K562 (cell line): ENCODE results near the gene ACTR8. TPM values are rescaled to one million over a fixed set of nuclear protein-coding genes. Genes with fewer than 3 reads are reported as not detected.

ENCODE experiments used
- ARNT ChIP-seq, 2 experiments: fragments of 450-650 bp; IDR thresholded peaks; 2 replicates each; pipeline ENCODE4 v1.6.1; 2016; ENCODE audit warnings: mild to moderate bottlenecking in 1 of 2
- CXXC5 ChIP-seq: fragments of 250-450 bp; sonication (Bioruptor Pico); IDR thresholded peaks from 2 replicates; pipeline ENCODE4 v1.8.0; 2022; ENCODE audit warnings: inconsistent platforms, mild to moderate bottlenecking, moderate library complexity
- E2F5 ChIP-seq: sonication (generic); formaldehyde crosslinking; IDR thresholded peaks from 2 replicates; pipeline ENCODE4 v1.8.0; 2022; ENCODE audit warnings: mild to moderate bottlenecking, missing genetic modification reagents
- EHMT2 ChIP-seq: fragments of 450-650 bp; IDR thresholded peaks from 2 replicates; pipeline ENCODE4 v1.6.1; 2018; ENCODE audit warnings: antibody characterized with exemption
- IRF9 ChIP-seq: fragments of 450-650 bp; IDR thresholded peaks from 2 replicates; pipeline ENCODE4 v1.6.1; 2016; ENCODE audit warnings: missing biosample characterization, missing genetic modification characterization
- PML ChIP-seq: IDR thresholded peaks from 2 replicates; pipeline ENCODE4 v1.6.1; 2012; ENCODE audit warnings: low read length, inconsistent platforms
- RBM17 ChIP-seq: fragments of 200-400 bp; formaldehyde crosslinking; IDR thresholded peaks from 2 replicates; pipeline ENCODE4 v1.6.1; 2017; ENCODE audit warnings: low read depth, mild to moderate bottlenecking, low read length, borderline replicate concordance
- SMAD4 ChIP-seq: fragments of 250-450 bp; sonication (Bioruptor Pico); conservative IDR thresholded peaks from 2 replicates; pipeline ENCODE4 v1.8.0; 2021; ENCODE audit warnings: inconsistent platforms, mild to moderate bottlenecking, moderate library complexity
- WHSC1 ChIP-seq: IDR thresholded peaks from one replicate; pipeline ENCODE4 v1.6.1; 2012; ENCODE audit warnings: low read length, control low read depth, inconsistent platforms
- ZBTB17 ChIP-seq: fragments of 450-650 bp; formaldehyde crosslinking; IDR thresholded peaks from 2 replicates; pipeline ENCODE4 v1.4.0; 2020; ENCODE audit warnings: mild to moderate bottlenecking
- ZNF561 ChIP-seq: fragments of 450-650 bp; formaldehyde crosslinking; conservative IDR thresholded peaks from 2 replicates; pipeline ENCODE4 v1.4.0; 2020; ENCODE audit warnings: mild to moderate bottlenecking, moderate library complexity
- ZNF740 ChIP-seq, 3 experiments: fragments of 200-800 bp in 1 of 3; sonication (Bioruptor generic) in 1 of 3; sonication (generic) in 1 of 3; formaldehyde crosslinking in 1 of 3; IDR thresholded peaks; 2 replicates each; pipeline versions ENCODE4 v1.6.1 to v1.8.0; 2016 to 2022; ENCODE audit warnings: mild to moderate bottlenecking in 2 of 3, missing compliant biosample characterization in 2 of 3, missing genetic modification characterization in 2 of 3, missing genetic modification reagents in 1 of 3
- ZNF79 ChIP-seq: fragments of 250-450 bp; sonication (Bioruptor Pico); IDR thresholded peaks from 2 replicates; pipeline ENCODE4 v1.4.0; 2020; ENCODE audit warnings: low read depth, mild to moderate bottlenecking, moderate library complexity
- polyA plus RNA-seq, 8 experiments: library from polyadenylated mRNA; depleted of rRNA in 4 of 8; stranded (reverse) in 5 of 8; unstranded in 3 of 8; fragments of >200 nt; fragmentation: Nextera tagmentation in 2 of 8; fragmentation: Illumina TruSeq in 1 of 8; extraction: Ambion mirVana in 2 of 8; extraction: Trizol in 1 of 8; gene quantifications; 2 replicates each; pipeline versions ENCODE4 v1.2.1 to v1.2.3, GENCODE V29; 2011 to 2014; ENCODE audit warnings: inconsistent platforms in 1 of 8, missing spikeins in 1 of 8
- total RNA-seq, 7 experiments: library from RNA; depleted of rRNA in 6 of 7; stranded (reverse); fragments of >200 nt in 6 of 7; fragmentation: Illumina TruSeq in 2 of 7; extraction: Trizol in 2 of 7; gene quantifications; 2 replicates each; pipeline versions ENCODE4 v1.2.1 to v1.2.3, GENCODE V29; 2011 to 2021; ENCODE audit warnings: low replicate concordance in 1 of 7
- TF ChIP-seq, protein P1 (sequence below): fragments of 250-450 bp; sonication (Bioruptor Pico); IDR thresholded peaks from 2 replicates; pipeline ENCODE4 v1.8.0; 2022; ENCODE audit warnings: inconsistent platforms, mild to moderate bottlenecking, moderate library complexity, borderline replicate concordance
- TF ChIP-seq, protein P2 (sequence below): fragments of 450-650 bp; IDR thresholded peaks from 2 replicates; pipeline ENCODE4 v1.6.1; 2017; ENCODE audit warnings: antibody characterized with exemption
- TF ChIP-seq, protein P3 (sequence below): sonication (generic); formaldehyde crosslinking; IDR thresholded peaks from 2 replicates; pipeline ENCODE4 v1.8.0; 2023; ENCODE audit warnings: mild to moderate bottlenecking, missing genetic modification reagents

The ACTR8 gene
- total and polyA plus RNA-seq, 9 of the 15 experiments (the other 6 are each of a cell fraction or from before 2014, with no cell fraction given): 4.8 to 24.2 (median 17.5) TPM

GRCh38 chr3:53881691-53882593, at the start of gene ACTR8 (continued):
- TF ChIP-seq, protein P1, sequence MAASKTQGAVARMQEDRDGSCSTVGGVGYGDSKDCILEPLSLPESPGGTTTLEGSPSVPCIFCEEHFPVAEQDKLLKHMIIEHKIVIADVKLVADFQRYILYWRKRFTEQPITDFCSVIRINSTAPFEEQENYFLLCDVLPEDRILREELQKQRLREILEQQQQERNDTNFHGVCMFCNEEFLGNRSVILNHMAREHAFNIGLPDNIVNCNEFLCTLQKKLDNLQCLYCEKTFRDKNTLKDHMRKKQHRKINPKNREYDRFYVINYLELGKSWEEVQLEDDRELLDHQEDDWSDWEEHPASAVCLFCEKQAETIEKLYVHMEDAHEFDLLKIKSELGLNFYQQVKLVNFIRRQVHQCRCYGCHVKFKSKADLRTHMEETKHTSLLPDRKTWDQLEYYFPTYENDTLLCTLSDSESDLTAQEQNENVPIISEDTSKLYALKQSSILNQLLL (CRISPR knock-in tag): no peak
- TF ChIP-seq PML (0 out of 2 replicates have a peak, but pooled peaks have one; percentile 31), SMAD4 (CRISPR knock-in tag) (no peak), WHSC1 (no peak), IRF9 (tag) (no peak), ZNF740 (CRISPR knock-in tag; IDR thresholded peaks at IDR 0.05) (peak; percentile 64), ZNF740 (tag; IDR thresholded peaks at IDR 0.05) (peak in 1 of 2 experiments; percentile 65; a peak in 1 of 4 replicates), RBM17 (no peak), E2F5 (CRISPR knock-in tag) (no peak), ARNT (IDR thresholded peaks at IDR 0.05) (no peak), CXXC5 (CRISPR knock-in tag) (peak; percentile 57), ZBTB17 (CRISPR knock-in tag) (no peak), ZNF79 (CRISPR knock-in tag) (no peak), EHMT2 (no peak), ZNF561 (no peak)
- TF ChIP-seq, protein P2, sequence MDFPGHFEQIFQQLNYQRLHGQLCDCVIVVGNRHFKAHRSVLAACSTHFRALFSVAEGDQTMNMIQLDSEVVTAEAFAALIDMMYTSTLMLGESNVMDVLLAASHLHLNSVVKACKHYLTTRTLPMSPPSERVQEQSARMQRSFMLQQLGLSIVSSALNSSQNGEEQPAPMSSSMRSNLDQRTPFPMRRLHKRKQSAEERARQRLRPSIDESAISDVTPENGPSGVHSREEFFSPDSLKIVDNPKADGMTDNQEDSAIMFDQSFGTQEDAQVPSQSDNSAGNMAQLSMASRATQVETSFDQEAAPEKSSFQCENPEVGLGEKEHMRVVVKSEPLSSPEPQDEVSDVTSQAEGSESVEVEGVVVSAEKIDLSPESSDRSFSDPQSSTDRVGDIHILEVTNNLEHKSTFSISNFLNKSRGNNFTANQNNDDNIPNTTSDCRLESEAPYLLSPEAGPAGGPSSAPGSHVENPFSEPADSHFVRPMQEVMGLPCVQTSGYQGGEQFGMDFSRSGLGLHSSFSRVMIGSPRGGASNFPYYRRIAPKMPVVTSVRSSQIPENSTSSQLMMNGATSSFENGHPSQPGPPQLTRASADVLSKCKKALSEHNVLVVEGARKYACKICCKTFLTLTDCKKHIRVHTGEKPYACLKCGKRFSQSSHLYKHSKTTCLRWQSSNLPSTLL: no peak
- TF ChIP-seq, protein P3, sequence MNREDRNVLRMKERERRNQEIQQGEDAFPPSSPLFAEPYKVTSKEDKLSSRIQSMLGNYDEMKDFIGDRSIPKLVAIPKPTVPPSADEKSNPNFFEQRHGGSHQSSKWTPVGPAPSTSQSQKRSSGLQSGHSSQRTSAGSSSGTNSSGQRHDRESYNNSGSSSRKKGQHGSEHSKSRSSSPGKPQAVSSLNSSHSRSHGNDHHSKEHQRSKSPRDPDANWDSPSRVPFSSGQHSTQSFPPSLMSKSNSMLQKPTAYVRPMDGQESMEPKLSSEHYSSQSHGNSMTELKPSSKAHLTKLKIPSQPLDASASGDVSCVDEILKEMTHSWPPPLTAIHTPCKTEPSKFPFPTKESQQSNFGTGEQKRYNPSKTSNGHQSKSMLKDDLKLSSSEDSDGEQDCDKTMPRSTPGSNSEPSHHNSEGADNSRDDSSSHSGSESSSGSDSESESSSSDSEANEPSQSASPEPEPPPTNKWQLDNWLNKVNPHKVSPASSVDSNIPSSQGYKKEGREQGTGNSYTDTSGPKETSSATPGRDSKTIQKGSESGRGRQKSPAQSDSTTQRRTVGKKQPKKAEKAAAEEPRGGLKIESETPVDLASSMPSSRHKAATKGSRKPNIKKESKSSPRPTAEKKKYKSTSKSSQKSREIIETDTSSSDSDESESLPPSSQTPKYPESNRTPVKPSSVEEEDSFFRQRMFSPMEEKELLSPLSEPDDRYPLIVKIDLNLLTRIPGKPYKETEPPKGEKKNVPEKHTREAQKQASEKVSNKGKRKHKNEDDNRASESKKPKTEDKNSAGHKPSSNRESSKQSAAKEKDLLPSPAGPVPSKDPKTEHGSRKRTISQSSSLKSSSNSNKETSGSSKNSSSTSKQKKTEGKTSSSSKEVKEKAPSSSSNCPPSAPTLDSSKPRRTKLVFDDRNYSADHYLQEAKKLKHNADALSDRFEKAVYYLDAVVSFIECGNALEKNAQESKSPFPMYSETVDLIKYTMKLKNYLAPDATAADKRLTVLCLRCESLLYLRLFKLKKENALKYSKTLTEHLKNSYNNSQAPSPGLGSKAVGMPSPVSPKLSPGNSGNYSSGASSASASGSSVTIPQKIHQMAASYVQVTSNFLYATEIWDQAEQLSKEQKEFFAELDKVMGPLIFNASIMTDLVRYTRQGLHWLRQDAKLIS (CRISPR knock-in tag): no peak
